ENCODE data around the gene CAP1.

The CAP1 gene

GRCh38 chr1:40034869-40035268 is 5.7 kb upstream of the CAP1 start:
- H3K27ac ChIP-seq, result no peak overlapping the region

GRCh38 chr1:40036574-40036973 is 4.0 kb upstream of the CAP1 start:
- peak overlapping the region; percentile 51 for H3K27ac ChIP-seq
- TF ChIP-seq, protein P1, sequence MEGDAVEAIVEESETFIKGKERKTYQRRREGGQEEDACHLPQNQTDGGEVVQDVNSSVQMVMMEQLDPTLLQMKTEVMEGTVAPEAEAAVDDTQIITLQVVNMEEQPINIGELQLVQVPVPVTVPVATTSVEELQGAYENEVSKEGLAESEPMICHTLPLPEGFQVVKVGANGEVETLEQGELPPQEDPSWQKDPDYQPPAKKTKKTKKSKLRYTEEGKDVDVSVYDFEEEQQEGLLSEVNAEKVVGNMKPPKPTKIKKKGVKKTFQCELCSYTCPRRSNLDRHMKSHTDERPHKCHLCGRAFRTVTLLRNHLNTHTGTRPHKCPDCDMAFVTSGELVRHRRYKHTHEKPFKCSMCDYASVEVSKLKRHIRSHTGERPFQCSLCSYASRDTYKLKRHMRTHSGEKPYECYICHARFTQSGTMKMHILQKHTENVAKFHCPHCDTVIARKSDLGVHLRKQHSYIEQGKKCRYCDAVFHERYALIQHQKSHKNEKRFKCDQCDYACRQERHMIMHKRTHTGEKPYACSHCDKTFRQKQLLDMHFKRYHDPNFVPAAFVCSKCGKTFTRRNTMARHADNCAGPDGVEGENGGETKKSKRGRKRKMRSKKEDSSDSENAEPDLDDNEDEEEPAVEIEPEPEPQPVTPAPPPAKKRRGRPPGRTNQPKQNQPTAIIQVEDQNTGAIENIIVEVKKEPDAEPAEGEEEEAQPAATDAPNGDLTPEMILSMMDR (conservative IDR thresholded peaks at IDR 0.05), result no peak

More at GRCh38 chr1:40034869-40035268, 5.7 kb upstream of the CAP1 start:
- TF ChIP-seq, protein P1 (conservative IDR thresholded peaks at IDR 0.05), result no peak

DNA sequence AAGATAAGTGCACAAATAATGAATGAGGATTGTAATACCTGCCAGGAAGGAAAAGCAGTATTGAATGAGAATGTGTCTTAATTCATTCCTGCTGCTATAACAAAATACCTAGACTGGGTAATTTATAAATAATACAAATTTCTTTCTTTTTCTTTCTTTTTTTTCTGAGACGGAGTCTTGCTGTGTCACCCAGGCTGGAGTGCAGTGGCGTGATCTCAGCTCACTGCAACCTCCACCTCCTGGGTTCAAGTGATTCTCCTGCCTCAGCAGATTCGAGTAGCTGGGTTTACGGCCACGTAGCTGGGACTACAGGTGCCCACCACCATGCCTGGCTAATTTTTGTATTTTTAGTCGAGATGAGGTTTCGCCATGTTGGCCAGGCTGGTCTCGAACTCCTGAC is 3.3 kb upstream of the CAP1 start:
- H3K27ac ChIP-seq, result peak overlapping the region; percentile 51; the same call in 1 of the 2 replicates

- H3K27ac ChIP-seq, result no peak overlapping the region
- TF ChIP-seq, protein P1 (conservative IDR thresholded peaks at IDR 0.05), result no peak
Observed at GRCh38 chr1:40038697-40039096, 1.8 kb upstream of the CAP1 start.

DNA sequence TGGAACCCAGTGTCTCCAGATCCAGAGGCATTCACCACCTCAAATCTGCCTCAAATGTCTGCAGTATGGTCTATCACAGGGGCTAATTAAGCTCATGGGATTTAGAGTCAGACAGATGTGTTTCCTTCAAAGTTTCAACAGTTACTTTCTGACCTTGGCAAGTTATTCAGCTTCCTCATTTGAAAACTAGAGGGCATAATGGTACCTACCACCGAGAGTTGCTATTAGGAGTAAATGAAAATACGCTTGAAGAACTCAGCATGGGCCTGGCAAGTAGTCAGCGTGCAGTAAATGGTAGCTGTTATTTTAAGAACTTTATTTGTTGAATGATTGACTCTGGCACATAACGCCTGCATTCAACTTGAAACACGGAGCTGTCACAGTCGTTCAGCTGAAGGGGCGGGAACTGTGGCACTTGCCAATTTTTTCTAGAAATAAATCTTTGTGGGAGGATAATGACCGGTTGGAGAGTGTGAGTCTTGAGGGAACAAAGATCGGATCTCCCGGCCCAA is 1.2 kb upstream of the CAP1 start:
- peak overlapping the region; percentile 78; the same call in 1 of the 2 replicates for H3K27ac ChIP-seq
- TF ChIP-seq, protein P1 (conservative IDR thresholded peaks at IDR 0.05), result 0 out of 2 replicates have a peak, but pooled peaks have one; percentile 11

DNA sequence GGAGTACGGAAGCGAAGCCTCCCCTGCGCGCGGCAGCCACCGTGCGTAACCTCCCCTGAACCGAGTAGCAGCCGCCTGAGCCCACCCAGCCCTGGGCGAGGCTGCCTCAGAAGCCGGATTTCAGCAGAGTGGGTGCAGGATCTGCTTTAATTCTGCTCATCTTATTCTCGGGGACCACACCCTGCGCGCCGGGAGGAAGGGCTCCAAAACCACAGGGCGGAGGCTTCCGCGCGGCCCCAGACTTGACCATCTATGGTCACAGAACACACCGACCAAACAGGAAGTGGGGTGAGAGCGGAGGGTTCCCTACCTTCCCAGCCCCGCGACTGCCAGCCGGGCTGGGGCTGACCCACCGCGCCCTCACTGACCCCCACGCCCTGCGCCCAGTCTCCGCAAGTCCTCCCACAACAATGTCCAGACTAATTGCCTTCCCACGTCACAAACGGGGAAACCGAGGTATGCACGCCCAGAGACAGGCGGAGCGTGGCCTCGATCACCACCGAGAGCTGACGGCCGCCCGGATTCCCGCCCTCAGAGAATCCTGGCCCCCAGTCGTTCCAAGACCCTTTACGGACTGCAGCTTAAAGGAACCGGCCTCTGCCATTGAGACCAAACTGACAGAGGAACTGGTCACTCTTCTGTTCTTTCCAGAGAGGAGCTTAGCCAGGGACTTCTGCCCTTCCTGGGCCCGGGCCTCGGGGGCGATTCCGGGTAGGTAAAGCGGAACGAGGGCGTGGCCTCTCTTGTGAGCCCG is 595 bp upstream of the CAP1 start:
- TF ChIP-seq, protein P1 (conservative IDR thresholded peaks at IDR 0.05), result no peak
- H3K27ac ChIP-seq, result peak overlapping the region; percentile 78

GRCh38 chr1:40041466-40041838 is 923 bp downstream of the CAP1 start:
- TF ChIP-seq, protein P1 (conservative IDR thresholded peaks at IDR 0.05), result no peak
- peak overlapping the region; percentile 78; the same call in 1 of the 2 replicates for H3K27ac ChIP-seq

- TF ChIP-seq, protein P1 (conservative IDR thresholded peaks at IDR 0.05), result no peak
- H3K27ac ChIP-seq, result no peak overlapping the region
Observed at GRCh38 chr1:40042341-40042740, 1.8 kb downstream of the CAP1 start.
